Measurements from ENCODE around the gene PCYT1A.

- TF ChIP-seq, protein P1, sequence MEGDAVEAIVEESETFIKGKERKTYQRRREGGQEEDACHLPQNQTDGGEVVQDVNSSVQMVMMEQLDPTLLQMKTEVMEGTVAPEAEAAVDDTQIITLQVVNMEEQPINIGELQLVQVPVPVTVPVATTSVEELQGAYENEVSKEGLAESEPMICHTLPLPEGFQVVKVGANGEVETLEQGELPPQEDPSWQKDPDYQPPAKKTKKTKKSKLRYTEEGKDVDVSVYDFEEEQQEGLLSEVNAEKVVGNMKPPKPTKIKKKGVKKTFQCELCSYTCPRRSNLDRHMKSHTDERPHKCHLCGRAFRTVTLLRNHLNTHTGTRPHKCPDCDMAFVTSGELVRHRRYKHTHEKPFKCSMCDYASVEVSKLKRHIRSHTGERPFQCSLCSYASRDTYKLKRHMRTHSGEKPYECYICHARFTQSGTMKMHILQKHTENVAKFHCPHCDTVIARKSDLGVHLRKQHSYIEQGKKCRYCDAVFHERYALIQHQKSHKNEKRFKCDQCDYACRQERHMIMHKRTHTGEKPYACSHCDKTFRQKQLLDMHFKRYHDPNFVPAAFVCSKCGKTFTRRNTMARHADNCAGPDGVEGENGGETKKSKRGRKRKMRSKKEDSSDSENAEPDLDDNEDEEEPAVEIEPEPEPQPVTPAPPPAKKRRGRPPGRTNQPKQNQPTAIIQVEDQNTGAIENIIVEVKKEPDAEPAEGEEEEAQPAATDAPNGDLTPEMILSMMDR (IDR thresholded peaks at IDR 0.05): no peak
- no peak for TF ChIP-seq POLR2A (IDR thresholded peaks at IDR 0.05)
Observed at GRCh38 chr3:196193736-196194541, 93.6 kb downstream of the PCYT1A start.

Measured in lower leg skin (tissue), 3 donors.